AG09319 (cell line): ENCODE results near the gene NFKB1.

ENCODE experiments used
- DNase-seq: peaks from one replicate; pipeline ENCODE4 v3.0.0-alpha.2; 2010; ENCODE audit warnings: low read depth; ENCODE audit errors: extremely low read depth
- CTCF ChIP-seq: IDR thresholded peaks from 2 replicates; pipeline ENCODE4 v1.5.1; 2011; ENCODE audit warnings: low read depth, mild to moderate bottlenecking, inconsistent platforms, low read length, moderate library complexity

Gene NFKB1

DNA sequence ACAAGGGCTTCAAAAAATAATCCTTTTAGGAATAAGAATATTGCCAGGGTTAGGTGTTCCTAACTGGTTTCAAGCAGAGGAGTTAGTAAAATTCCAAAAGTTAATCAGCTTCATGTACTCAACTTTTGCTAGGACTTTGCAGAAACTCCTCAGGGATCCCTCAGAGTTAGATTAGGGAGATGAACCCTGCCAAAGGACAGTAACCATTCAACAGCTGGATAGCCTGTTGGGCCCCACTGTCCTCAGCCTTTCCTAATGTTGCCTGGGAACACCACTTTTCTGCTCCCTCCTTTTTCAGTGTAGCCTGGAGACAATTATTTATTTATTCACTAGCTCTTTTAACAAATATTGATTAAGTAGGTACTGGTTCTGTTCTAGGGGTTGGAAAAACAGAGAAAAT is 53.8 kb downstream of the NFKB1 start:
- no peak for TF ChIP-seq CTCF
- DNase-seq = no peak

DNA sequence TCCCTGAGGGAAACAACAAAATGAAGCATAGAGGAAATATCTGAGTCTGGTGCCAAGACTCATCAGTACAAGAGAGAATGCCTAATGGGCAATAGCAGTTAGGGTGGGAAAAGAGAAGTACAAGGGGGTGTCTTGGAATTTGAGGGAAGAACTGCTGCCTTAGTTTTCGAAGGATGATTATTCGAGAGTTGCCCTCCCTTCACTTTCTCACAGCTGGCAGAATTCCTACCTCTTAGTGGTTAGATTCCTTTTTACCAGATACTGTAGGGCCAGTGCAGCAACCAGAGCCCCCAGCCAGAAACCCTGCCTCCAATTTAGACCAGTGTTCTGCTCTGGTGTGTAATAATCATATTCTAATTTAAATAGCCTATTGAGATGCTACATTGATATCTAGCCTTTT is 56.5 kb downstream of the NFKB1 start:
- TF ChIP-seq CTCF = no peak
- no peak for DNase-seq

- no peak for TF ChIP-seq CTCF
- no peak for DNase-seq
Measured at GRCh38 chr4:102560115-102560514, 59.0 kb downstream of the NFKB1 start.

DNA sequence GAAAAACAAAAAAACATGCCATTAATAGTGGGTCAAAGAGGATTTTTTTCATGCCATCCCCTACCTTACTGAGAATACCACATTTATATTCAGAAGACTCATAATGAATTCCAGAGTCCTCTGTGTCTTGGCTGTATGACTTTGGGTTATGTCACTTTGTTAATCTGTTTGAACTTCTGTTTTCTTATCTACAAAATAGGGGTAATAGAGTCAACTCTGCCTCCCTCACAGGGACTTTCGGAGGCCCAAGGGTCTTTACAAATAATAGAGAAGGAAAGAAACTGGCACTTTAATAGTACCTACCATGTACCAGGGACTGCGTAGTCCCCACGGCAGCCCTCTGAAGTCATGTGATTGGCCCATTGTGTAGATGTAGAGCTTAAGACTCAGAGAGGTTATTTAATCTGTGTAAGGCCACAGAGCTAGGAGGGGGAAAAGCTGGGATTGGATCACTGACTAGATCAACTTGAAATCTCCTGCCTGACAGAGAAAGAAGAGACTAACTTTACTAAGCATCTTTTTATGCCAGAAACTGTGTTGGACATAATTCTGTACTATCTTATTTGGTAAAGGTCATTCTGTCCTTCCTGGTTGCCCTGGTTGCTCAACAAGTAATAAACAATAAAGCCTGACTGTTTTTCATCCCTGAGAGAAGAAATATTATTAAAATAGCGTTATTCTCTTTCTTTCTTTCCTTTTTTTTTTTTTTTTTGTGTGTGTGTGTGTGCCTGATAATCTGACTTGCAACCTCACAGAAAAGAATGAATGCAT is 59.6 kb downstream of the NFKB1 start:
- no peak for TF ChIP-seq CTCF
- DNase-seq = no peak

DNA sequence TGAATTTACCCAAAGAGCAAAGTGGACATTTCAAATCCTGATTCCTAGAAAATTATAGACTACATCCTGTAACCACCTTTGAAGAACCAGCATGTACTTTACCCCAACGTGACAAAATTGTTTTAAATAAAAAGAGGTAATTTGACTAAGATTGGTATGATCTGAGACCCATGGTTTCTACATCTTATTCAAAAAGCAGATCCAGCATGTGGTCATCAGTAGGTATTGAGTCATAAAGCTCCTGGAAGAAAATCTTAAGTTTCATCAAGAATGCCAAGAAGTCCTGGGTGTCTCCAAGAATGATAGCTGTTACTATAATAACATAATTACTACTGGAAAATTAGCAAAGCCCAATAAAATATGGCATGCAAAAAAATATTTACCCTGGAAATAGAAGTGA is 61.8 kb downstream of the NFKB1 start:
- TF ChIP-seq CTCF = no peak
- DNase-seq = no peak

DNA sequence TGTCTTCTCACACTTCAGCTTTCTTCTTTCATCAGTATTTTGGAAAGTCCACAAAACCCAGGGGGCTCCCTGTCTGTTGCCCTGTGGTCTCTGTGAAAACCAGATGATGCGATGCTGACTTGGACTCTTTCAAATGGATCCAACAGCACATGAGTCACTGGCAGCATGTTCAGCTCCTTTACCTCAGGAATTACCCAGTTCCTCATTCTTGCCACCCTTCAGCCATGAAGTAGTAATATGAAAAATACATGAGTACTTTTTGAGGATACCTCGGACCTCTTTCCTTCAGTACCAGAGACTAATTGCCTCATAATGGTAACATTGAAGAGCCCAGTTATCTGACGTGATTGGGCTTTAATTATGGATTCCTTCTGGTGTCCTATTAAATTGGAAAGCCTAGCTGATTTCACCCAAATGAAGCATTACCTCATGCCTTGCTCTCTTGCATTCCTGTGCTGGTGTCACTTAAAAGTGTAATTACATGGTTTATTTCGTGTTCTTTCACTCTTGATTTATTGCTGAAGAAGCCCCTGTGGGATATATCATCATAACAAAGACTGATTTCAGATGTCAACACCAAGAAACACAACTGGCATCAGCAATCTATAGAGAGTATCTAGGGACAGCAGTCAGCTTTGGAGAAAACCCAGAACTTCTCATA is 63.4 kb downstream of the NFKB1 start:
- DNase-seq = no peak
- no peak for TF ChIP-seq CTCF

DNA sequence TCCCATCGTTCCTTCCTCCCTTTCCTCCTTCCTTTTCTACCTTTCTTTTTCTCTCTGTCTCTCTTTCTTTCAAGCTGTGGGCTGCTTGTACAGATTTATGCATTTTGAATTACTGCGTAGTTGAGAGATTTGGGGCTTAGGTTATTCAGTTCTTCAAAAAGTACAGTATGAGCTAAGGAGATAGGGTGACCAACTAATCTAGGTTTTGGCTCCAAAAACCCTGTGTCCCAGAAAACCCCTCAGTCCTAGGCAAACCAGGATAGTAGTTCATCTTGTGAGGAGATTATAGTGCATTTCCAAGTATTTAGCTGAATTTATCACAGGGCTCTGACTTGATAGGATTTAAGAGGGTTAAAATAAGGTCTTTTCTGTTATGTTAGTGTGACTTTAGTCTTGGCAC is 64.5 kb downstream of the NFKB1 start:
- no peak for TF ChIP-seq CTCF
- DNase-seq = no peak
